ENCODE data around the gene ATP5MC2. TPM values are rescaled to one million over a fixed set of nuclear protein-coding genes. Genes with fewer than 3 reads are reported as not detected.
"Not testable (repeated sequence)": the region's sequence is repeated elsewhere in the genome, so short reads cannot be mapped to it uniquely, and the experiment has no call there.

ATP5MC2 gene
- total RNA-seq, 1 experiment from 2014 or later, result 444 TPM

- DNase-seq (ENCODE audit: low spot score), result not testable (repeated sequence)
These were observed 29.6 kb downstream of the ATP5MC2 start for GRCh38 chr12:53646300-53646699.

GRCh38 chr12:53645165-53645564 is 30.7 kb downstream of the ATP5MC2 start:
- DNase-seq (ENCODE audit: low spot score), result no peak

GRCh38 chr12:53644133-53644532 is 31.8 kb downstream of the ATP5MC2 start:
- DNase-seq (ENCODE audit: low spot score), result no peak

- DNase-seq (ENCODE audit: low spot score), result no peak
These were observed 32.5 kb downstream of the ATP5MC2 start for GRCh38 chr12:53643232-53643979.

- DNase-seq (ENCODE audit: low spot score), result no peak
These were observed 37.8 kb downstream of the ATP5MC2 start for GRCh38 chr12:53638057-53638456.

GRCh38 chr12:53636641-53637040 is 39.2 kb downstream of the ATP5MC2 start:
- no peak for DNase-seq (ENCODE audit: low spot score)

- DNase-seq (ENCODE audit: low spot score), result not testable (repeated sequence)
These were observed 40.2 kb downstream of the ATP5MC2 start for GRCh38 chr12:53635708-53636107.

GRCh38 chr12:53631721-53632120 is 44.2 kb downstream of the ATP5MC2 start:
- no peak for DNase-seq (ENCODE audit: low spot score)

- no peak for DNase-seq (ENCODE audit: low spot score)
These were observed 48.0 kb downstream of the ATP5MC2 start for GRCh38 chr12:53627919-53628318.

- no peak for DNase-seq (ENCODE audit: low spot score)
These were observed 49.1 kb downstream of the ATP5MC2 start for GRCh38 chr12:53626702-53627169.

- DNase-seq (ENCODE audit: low spot score), result peak; percentile 95
These were observed 49.8 kb downstream of the ATP5MC2 start, which contains the start of gene ATF7 for GRCh38 chr12:53625946-53626701. ATF7 (minus strand) TSS chr12:53626382; CDS start chr12:53601000, 25,382 bp downstream.

GRCh38 chr12:53625373-53625945 is 50.4 kb downstream of the ATP5MC2 start:
- no peak for DNase-seq (ENCODE audit: low spot score)

- no peak for DNase-seq (ENCODE audit: low spot score)
These were observed 50.9 kb downstream of the ATP5MC2 start for GRCh38 chr12:53624956-53625355.

GRCh38 chr12:53624458-53624857 is 51.4 kb downstream of the ATP5MC2 start:
- no peak for DNase-seq (ENCODE audit: low spot score)

GRCh38 chr12:53623548-53624385 is 52.1 kb downstream of the ATP5MC2 start:
- DNase-seq (ENCODE audit: low spot score), result no peak

GRCh38 chr12:53622724-53623123 is 53.2 kb downstream of the ATP5MC2 start:
- DNase-seq (ENCODE audit: low spot score), result no peak

GRCh38 chr12:53618275-53618674 is 57.6 kb downstream of the ATP5MC2 start:
- no peak for DNase-seq (ENCODE audit: low spot score)

- DNase-seq (ENCODE audit: low spot score), result no peak
These were observed 58.2 kb downstream of the ATP5MC2 start for GRCh38 chr12:53617700-53618099.

- no peak for DNase-seq (ENCODE audit: low spot score)
These were observed 58.9 kb downstream of the ATP5MC2 start for GRCh38 chr12:53616950-53617349.
